GM12864 (cell line): Measurements from ENCODE around the gene OSBPL9.

Experiments used
- DNase-seq: peaks from one replicate; pipeline ENCODE4 v3.0.0-alpha.2; 2011; ENCODE audit warnings: low read depth
- H3K4me3 ChIP-seq: 2 replicates; pipeline ENCODE4 v1.5.1; 2011; ENCODE audit warnings: mild to moderate bottlenecking, low read depth, low read length, control low read depth
- CTCF ChIP-seq: IDR thresholded peaks from 2 replicates; pipeline ENCODE4 v1.5.1; 2011; ENCODE audit warnings: low read depth, mild to moderate bottlenecking, moderate library complexity, low read length, control low read depth, inconsistent platforms; ENCODE audit errors: missing control alignments

Gene OSBPL9

GRCh38 chr1:51616903-51617708, at the start of gene OSBPL9:
TSS of gene OSBPL9 (plus strand) at chr1:51617092. CDS start at chr1:51617111, 19 bp downstream.
- peak; percentile 50 for DNase-seq
- H3K4me3 ChIP-seq = peak within 1 kb of the TSS; percentile 87
- TF ChIP-seq CTCF = no peak

- no peak overlapping the region for H3K4me3 ChIP-seq
- TF ChIP-seq CTCF = no peak
- no peak for DNase-seq
Observed at GRCh38 chr1:51567653-51568052, 49.2 kb upstream of the OSBPL9 start.

GRCh38 chr1:51568231-51568935, 48.5 kb upstream of the OSBPL9 start:
- TF ChIP-seq CTCF = no peak
- no peak for DNase-seq
- no peak overlapping the region for H3K4me3 ChIP-seq

- peak; percentile 86 for DNase-seq
- H3K4me3 ChIP-seq = peak overlapping the region; percentile 2; the same call in 1 of the 2 replicates
Observed at GRCh38 chr1:51569284-51570062, 47.4 kb upstream of the OSBPL9 start.

GRCh38 chr1:51570063-51570710, 46.7 kb upstream of the OSBPL9 start:
- peak overlapping the region; percentile 2; the same call in 1 of the 2 replicates for H3K4me3 ChIP-seq
- DNase-seq = peak; percentile 46

More at GRCh38 chr1:51569284-51570062, 47.4 kb upstream of the OSBPL9 start:
- no peak for TF ChIP-seq CTCF

More at GRCh38 chr1:51570063-51570710, 46.7 kb upstream of the OSBPL9 start:
- TF ChIP-seq CTCF = no peak
